HCEC 1CT (cell line): ENCODE results near the gene STOML1.
A peak's percentile ranks its signal among the peaks of the same experiment; 100 is the strongest.

Experiments
- DNase-seq: peaks from one replicate; pipeline ENCODE4 v3.0.0-alpha.2; 2017

STOML1 gene

GRCh38 chr15:73959012-73959581, 33.0 kb downstream of the STOML1 start:
- DNase-seq = no peak

- no peak for DNase-seq
These were observed 34.3 kb downstream of the STOML1 start for GRCh38 chr15:73957785-73958184.

- DNase-seq = no peak
These were observed 34.8 kb downstream of the STOML1 start for GRCh38 chr15:73957276-73957675.

DNA sequence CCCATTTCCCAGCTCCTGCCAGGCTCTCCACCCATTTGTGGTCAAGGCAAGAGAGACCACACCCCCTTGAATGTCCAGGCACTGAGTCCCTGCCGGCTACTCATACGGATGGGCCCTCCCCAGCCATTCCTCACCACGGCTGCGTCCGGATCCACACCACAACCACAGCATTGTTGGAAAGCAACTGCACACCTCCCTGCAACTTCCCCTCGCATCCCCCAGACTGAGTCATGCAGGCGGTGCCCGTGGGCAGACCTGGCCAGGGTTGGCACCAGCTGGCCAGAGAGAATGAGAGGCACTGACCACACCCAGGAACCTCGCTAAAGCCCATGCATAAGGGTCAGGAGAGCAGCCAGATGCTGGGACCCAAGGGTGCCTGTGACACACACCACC, 35.4 kb downstream of the STOML1 start:
- peak; percentile 85 for DNase-seq

DNA sequence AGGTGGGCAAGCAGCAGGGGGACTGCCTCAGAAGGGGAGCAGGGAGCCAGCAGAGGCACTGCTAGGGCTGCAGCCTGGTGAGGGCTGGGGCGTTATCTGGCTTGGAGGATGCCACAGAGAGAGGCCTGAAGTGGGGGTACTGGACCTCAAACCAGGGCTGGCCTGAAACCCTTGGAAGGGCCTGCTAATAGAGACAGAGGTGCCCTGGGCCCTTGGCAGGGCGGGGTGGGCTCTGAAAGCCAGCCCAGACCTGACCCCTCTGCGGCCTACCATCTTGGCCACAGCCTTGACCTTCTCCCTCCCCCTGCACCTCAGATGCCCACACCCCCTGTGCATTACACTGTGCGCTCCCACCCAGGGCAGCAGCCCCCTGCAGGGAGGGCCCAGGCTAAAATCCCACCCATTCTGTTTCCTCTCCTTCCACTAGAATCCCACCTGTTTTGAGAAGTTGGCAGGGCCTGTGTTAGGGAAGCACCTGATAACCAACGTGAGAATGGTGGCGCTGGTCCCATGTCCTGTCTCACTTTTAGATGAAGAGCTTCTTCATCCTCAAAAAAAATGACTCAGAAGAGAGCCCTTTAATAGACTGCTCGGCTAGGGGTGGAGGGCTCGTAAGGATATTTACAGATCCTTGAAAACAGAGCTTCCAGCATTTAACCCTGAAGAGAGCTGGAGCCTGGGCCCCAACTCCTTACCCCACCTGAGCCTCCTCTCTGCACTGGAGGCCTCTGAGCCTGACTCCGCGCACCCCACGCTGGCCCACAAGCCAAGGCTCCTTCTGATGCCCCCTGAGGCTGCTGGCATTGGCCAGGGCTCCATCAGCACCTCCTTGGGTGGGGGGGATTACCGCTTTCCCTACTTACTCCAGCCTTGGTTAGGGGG, 36.0 kb downstream of the STOML1 start:
- DNase-seq = no peak

DNA sequence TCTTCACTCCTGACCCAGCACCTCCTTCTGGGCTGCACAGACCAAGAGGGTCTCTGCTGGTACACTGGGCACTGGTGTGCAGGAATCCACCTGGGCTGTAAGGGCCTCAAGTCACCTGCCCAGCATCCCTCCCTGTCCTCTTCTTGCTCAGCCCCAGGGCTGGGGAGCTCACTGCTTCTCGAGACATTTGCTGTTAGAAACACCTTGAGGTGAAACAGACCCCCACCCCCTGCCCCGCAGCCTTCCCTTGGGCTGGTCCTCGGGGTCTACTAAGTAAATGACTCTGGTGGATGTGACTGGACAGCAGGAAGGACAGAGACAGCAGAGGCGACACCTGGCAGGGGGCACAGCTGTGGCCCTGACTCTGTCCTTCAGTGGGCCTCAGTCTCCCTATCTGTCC, 36.8 kb downstream of the STOML1 start:
- no peak for DNase-seq

DNA sequence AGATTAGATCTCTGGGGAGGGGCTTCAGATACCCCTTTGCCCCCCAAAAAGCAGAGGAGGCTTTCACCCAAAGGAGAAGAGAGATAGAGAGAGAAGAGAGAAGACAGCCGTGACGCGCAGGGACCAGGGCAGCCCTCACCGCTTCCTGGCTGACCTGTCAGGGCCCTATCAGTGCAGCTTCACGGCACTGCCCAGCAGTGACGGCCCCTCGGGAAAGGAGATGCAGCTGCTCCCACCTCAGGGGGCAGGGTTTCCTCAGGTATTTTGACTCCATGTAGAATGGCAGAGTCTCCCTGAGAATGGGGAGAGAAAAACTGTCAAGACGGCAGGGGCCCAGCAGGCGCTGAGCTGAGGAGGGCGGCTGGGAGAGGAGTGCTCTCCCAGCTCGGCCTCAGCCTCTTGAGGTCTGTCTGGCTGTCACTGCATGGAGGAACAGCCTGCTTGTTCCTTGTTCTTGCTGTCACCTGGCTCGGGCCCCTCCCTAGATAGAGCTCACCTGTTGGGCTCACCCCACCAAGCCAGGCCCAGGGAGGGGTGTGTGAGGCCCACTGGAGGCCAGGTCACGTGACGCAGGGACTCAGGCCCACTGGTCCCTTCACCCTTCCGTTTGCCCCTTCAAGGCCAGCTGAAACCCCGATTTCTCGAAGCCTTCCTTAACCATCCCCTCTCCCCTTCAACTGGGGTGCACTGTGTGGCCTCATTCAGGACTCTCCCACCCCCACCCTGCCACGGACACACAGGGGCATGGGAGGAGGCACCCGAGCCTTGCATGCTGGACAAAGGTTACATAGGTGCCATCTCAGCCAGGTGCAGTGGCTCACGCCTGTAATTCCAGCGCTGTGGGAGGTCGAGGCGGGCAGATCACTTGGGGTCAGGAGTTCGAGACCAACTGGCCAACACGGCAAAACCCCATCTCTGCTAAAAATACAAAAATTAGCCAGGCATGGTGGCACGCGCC, 37.6 kb downstream of the STOML1 start:
- no peak for DNase-seq

DNA sequence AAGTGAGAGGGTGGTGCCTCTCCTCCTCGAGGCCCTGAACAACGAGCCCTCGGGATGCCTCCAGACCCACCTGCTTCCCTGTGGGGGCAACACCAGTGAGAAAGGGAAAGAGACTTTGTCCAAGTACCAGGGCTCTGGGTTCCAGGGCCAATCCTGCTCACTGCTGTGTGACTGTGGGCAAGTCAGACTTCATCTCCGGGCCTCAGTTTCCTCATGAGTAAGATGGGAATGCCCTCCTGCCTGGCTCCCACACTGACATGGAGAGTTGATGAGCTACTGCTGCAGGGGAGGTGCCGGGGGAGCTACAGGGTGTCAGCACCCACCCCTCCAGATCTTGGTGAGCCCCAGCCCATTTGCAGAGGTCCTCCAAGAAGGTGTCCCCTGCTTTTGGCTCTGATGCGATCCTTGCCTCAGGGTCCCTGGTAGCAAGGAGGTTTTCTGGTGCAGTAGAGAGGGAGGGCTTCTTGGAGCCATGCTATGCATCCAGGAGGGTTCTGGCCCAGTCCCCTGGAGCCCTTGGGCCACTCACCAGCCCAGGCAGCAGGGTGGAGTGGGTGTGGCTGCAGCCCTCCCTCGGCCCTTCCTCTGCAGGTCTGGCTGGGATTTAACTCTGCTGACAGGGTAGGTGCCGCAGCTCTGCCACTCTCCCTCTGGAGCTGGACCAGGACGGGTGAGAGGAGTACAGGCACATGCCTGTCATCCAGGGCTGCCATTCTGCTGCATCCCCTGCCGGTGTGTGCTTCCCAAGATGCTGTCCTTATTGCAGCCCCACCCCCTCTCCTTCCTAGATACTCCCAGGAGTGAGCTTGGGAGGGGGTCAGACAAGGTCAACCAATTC, 39.0 kb downstream of the STOML1 start:
- DNase-seq = no peak

- DNase-seq = no peak
These were observed 39.8 kb downstream of the STOML1 start for GRCh38 chr15:73952171-73952912.

GRCh38 chr15:73951601-73952000, 40.5 kb downstream of the STOML1 start:
- DNase-seq = no peak

DNA sequence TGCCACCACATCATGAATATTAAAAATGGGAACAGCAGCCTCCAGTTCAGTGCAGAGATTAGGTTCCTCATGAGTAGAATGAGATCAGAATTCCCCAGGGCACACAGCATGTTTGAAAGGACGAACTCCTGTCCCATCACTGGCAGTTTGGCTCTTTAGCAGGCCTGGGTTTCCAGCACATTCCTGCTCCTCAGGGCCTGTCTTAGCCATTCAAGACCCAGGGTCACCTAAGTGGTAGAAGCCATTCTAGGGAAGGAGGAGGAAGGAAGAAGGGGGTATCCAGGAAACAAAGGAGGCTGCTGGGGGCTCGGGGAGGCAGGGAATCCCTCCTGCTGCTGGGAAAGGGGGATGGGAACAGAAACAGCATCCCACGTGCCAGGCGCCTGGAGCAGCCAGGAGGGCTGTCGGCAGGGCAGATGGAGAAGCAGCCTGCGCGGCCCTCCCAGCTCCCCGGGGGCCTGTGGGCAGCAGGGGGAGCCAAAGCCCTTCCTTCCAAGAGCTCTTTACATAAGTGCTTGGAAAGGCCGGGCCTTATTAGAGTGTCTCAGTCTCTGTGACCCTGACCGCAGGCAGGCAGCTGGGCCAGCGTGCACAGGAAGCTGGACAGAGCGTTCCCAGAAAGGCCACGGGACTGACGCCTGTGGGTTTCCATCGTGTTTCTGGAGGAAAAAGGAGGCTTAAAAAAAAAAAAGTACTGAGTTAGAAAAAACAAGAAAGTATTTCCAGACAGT, 41.1 kb downstream of the STOML1 start:
- peak; percentile 93 for DNase-seq

- no peak for DNase-seq
These were observed 41.6 kb downstream of the STOML1 start for GRCh38 chr15:73950479-73950830.

DNA sequence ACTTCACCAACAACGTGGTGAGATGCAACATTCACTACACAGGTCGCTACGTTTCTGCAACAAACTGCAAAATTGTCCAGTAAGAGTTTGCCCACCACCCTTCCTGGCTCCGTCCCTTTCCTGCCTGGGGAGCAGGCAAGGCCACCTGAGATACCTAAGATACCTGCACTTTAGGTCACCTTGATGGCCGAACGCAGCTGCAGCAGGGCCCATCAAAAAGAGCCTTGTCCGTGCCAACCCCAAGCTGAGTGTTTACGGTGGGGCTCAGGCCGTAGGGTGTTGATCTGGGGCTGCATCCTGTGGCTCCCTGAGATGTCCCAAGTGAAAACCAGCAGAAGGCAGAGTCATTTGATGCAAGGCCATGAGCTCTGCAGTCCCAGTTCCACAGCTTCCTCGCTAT, 42.6 kb downstream of the STOML1 start:
- no peak for DNase-seq

- DNase-seq = no peak
These were observed 43.1 kb downstream of the STOML1 start for GRCh38 chr15:73948982-73949381.

- no peak for DNase-seq
These were observed 43.7 kb downstream of the STOML1 start for GRCh38 chr15:73948396-73948795.

DNA sequence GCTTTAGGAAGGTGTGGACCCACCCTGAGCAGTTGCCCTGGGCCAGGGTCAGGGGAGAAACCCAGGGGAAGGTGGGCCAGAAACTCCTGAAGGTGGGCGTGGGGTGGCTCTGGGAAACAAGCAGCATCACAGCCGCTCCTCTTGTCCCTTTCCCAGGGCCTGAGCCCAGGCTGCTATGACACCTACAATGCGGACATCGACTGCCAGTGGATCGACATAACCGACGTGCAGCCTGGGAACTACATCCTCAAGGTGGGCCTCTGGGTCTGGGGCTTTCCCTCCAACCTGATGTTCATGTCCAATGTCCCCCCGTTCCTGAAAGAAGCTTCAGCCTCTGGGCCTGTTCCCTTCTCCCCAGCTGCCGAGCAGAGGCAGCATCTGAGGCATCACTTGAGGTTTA, 44.4 kb downstream of the STOML1 start:
- no peak for DNase-seq

DNA sequence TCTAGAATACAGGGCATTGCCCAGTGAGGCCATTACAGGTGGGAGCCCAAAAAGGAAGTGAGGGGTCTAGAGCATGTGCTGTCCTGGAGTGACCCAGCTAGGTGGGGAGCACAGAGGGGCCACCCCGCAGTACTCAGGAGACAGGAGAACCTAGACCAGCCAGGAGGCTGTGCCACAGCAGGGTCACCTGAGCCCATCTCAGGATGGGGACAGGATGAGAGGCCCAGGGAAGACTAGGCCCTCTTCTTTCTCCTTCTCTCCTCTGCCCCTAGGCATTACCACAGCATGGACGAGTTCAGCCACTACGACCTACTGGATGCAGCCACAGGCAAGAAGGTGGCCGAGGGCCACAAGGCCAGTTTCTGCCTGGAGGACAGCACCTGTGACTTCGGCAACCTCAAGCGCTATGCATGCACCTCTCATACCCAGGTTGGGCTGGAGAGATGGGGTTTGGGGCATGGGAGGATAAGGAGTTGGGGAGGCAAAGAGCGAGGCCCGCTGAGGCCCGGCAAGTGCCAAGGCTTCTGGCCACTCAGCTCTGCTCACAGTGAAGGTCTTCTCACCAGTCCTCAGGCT, 45.2 kb downstream of the STOML1 start:
- DNase-seq = no peak

GRCh38 chr15:73946046-73946721, 45.9 kb downstream of the STOML1 start:
- no peak for DNase-seq

DNA sequence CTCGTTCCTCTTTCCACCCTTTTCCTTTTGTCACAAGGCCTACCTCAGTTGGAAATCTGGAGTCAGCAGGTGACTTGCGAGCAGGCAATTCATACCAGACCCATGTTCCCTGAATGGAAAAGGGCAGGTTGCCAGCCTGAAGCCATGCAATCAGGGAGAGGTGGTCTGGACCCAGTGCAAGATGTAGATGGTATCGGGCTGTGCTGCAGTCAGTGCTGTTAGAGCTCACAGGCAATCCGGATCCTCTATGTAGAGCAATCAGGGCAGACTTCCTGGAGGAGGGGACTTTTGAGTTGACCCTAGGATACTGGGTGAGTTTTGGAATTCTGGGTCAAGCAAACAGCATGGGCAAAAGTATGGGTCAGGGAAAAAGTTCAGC, 47.0 kb downstream of the STOML1 start:
- DNase-seq = no peak
